ENCODE data around the gene FRY.

FRY gene

DNA sequence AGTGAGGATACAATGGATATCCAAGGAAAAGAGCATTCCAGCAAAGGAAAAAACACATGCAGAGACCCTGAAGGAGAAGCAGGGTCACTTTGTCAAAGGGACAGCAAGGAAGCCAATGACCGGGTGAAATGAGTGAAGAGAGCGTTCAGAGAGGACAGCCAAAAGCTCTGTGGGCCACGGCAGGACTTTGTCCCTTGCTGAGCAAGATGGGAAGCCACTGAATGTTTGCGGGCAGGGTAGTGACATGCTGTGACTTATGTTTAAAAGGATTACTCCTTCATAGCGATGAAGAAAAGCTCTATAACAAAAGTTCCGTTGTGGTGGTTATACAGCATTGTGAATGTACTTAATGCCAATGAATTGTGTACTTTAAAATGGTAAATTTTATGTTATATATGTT lies 267.1 kb downstream of the FRY start:
- no peaks in the 10 kb centered on the region for H3K36me3 ChIP-seq (ENCODE audit: insufficient read depth, low read length)
- H3F3A ChIP-seq (ENCODE audit: low read depth), result no peaks in the 10 kb centered on the region
- no peaks in the 10 kb centered on the region for H4K20me1 ChIP-seq (ENCODE audit: insufficient read depth, low read length, poor library complexity, severe bottlenecking)
- no peaks in the 10 kb centered on the region for H3K9me2 ChIP-seq (replicated peaks; ENCODE audit: low read depth, low read length)
- no peak overlapping the region for H3K4me3 ChIP-seq (ENCODE audit: low read length, poor library complexity, severe bottlenecking)
- no peaks in the 10 kb centered on the region for H3K79me2 ChIP-seq (ENCODE audit: insufficient read depth, low read length)
- H3K9me3 ChIP-seq (ENCODE audit: insufficient read depth, low read depth, low read length), result no peaks in the 10 kb centered on the region
- no peak overlapping the region for H3K9ac ChIP-seq (ENCODE audit: low read depth, low read length, poor library complexity, severe bottlenecking)
- H3K4me2 ChIP-seq (ENCODE audit: low read depth, low read length, poor library complexity, severe bottlenecking), result no peak overlapping the region
- no peak for TF ChIP-seq EZH2phosphoT487 (IDR thresholded peaks at IDR 0.05; ENCODE audit: borderline replicate concordance)
- TF ChIP-seq, protein P1, sequence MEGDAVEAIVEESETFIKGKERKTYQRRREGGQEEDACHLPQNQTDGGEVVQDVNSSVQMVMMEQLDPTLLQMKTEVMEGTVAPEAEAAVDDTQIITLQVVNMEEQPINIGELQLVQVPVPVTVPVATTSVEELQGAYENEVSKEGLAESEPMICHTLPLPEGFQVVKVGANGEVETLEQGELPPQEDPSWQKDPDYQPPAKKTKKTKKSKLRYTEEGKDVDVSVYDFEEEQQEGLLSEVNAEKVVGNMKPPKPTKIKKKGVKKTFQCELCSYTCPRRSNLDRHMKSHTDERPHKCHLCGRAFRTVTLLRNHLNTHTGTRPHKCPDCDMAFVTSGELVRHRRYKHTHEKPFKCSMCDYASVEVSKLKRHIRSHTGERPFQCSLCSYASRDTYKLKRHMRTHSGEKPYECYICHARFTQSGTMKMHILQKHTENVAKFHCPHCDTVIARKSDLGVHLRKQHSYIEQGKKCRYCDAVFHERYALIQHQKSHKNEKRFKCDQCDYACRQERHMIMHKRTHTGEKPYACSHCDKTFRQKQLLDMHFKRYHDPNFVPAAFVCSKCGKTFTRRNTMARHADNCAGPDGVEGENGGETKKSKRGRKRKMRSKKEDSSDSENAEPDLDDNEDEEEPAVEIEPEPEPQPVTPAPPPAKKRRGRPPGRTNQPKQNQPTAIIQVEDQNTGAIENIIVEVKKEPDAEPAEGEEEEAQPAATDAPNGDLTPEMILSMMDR (conservative IDR thresholded peaks at IDR 0.05; ENCODE audit: low read length), result no peak
- peaks cover 71% of the 10 kb centered on the region for H3K27me3 ChIP-seq (ENCODE audit: insufficient read depth, low read length, poor library complexity, severe bottlenecking)
- H2AFZ ChIP-seq (ENCODE audit: low read length), result no peak overlapping the region
- H3K4me1 ChIP-seq (ENCODE audit: insufficient read depth, low read length, poor library complexity, severe bottlenecking), result peaks cover 4% of the 10 kb centered on the region

DNA sequence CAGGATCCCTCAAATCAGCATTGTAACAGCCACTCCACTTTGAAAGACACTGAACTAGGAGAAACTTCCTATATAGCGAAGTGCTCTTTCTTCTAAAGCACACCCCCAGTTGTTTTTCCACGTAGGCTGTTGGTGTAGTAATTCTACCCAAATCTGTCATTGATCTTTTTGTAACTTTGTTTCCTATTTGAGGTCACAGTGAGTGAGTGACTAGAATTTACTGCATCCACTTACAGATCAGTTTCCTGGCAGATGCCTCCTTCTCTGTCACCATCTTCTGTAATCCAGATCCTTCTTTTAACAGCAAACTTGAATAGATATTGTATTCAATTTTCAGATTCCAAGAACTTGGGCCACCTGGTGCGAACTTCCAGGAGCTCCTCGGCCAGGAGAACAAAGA lies 268.3 kb downstream of the FRY start:
- peaks cover 63% of the 10 kb centered on the region for H3K27me3 ChIP-seq (ENCODE audit: insufficient read depth, low read length, poor library complexity, severe bottlenecking)
- H3K9me2 ChIP-seq (replicated peaks; ENCODE audit: low read depth, low read length), result no peaks in the 10 kb centered on the region
- H3K4me1 ChIP-seq (ENCODE audit: insufficient read depth, low read length, poor library complexity, severe bottlenecking), result peaks cover 4% of the 10 kb centered on the region
- H4K20me1 ChIP-seq (ENCODE audit: insufficient read depth, low read length, poor library complexity, severe bottlenecking), result no peaks in the 10 kb centered on the region
- no peak for TF ChIP-seq EZH2phosphoT487 (IDR thresholded peaks at IDR 0.05; ENCODE audit: borderline replicate concordance)
- TF ChIP-seq, protein P1 (conservative IDR thresholded peaks at IDR 0.05; ENCODE audit: low read length), result no peak
- no peaks in the 10 kb centered on the region for H3F3A ChIP-seq (ENCODE audit: low read depth)
- no peaks in the 10 kb centered on the region for H3K9me3 ChIP-seq (ENCODE audit: insufficient read depth, low read depth, low read length)
- no peak overlapping the region for H2AFZ ChIP-seq (ENCODE audit: low read length)
- H3K9ac ChIP-seq (ENCODE audit: low read depth, low read length, poor library complexity, severe bottlenecking), result no peak overlapping the region
- H3K36me3 ChIP-seq (ENCODE audit: insufficient read depth, low read length), result no peaks in the 10 kb centered on the region
- no peak overlapping the region for H3K4me2 ChIP-seq (ENCODE audit: low read depth, low read length, poor library complexity, severe bottlenecking)
- H3K79me2 ChIP-seq (ENCODE audit: insufficient read depth, low read length), result no peaks in the 10 kb centered on the region
- no peak overlapping the region for H3K4me3 ChIP-seq (ENCODE audit: low read length, poor library complexity, severe bottlenecking)

DNA sequence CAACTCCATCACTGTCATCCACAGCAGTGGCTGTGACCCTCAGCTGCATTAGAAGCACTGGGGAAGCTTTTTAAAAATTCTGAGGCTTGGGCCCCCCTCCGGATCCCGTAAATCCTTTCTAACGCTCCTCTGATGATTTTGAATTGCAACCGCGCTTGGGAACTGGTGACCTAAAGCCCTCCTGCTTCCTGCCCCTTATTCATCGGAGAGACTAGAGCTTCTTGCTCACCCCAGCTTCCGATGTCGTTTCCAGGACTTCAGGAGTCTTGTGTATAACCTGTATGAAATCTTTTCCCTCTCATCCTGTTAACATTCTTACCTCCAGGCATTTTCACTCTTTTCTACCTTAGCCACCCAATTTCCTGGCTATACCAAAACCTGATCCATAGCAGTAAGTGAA lies 268.8 kb downstream of the FRY start:
- Histone ChIP-seq H3K9me3 (ENCODE audit: insufficient read depth, low read depth, low read length) (no peaks in the 10 kb centered on the region), H3K27me3 (ENCODE audit: insufficient read depth, low read length, poor library complexity, severe bottlenecking) (peaks cover 57% of the 10 kb centered on the region), H3K36me3 (ENCODE audit: insufficient read depth, low read length) (no peaks in the 10 kb centered on the region), H4K20me1 (ENCODE audit: insufficient read depth, low read length, poor library complexity, severe bottlenecking) (no peaks in the 10 kb centered on the region), H3K9me2 (replicated peaks; ENCODE audit: low read depth, low read length) (no peaks in the 10 kb centered on the region), H2AFZ (ENCODE audit: low read length) (no peak overlapping the region), H3K79me2 (ENCODE audit: insufficient read depth, low read length) (no peaks in the 10 kb centered on the region), H3K9ac (ENCODE audit: low read depth, low read length, poor library complexity, severe bottlenecking) (no peak overlapping the region), H3K4me3 (ENCODE audit: low read length, poor library complexity, severe bottlenecking) (no peak overlapping the region), H3F3A (ENCODE audit: low read depth) (no peaks in the 10 kb centered on the region), H3K4me1 (ENCODE audit: insufficient read depth, low read length, poor library complexity, severe bottlenecking) (peaks cover 4% of the 10 kb centered on the region), H3K4me2 (ENCODE audit: low read depth, low read length, poor library complexity, severe bottlenecking) (no peak overlapping the region)
- TF ChIP-seq EZH2phosphoT487 (IDR thresholded peaks at IDR 0.05; ENCODE audit: borderline replicate concordance), result no peak
- TF ChIP-seq, protein P1 (conservative IDR thresholded peaks at IDR 0.05; ENCODE audit: low read length), result no peak
